Subcutaneous adipose tissue (tissue), 4 donors: ENCODE data around the gene PAM. TPM values are rescaled to one million over a fixed set of nuclear protein-coding genes. Genes with fewer than 3 reads are reported as not detected.

ENCODE experiments used
- total RNA-seq, 4 donors: library from RNA; depleted of rRNA; stranded (reverse); fragments of >200 nt; gene quantifications; one replicate each; pipeline ENCODE4 v1.1.0, GENCODE V29; 2016
- TF ChIP-seq, protein P1 (sequence below): fragments of 450-650 bp; IDR thresholded peaks from one replicate; pipeline ENCODE4 v1.5.1; 2016; ENCODE audit warnings: low read depth, mild to moderate bottlenecking, control low read depth, antibody characterized with exemption, moderate library complexity

The PAM gene
- total RNA-seq, 4 donors from 2014 or later: 142 to 289 (median 225) TPM

DNA sequence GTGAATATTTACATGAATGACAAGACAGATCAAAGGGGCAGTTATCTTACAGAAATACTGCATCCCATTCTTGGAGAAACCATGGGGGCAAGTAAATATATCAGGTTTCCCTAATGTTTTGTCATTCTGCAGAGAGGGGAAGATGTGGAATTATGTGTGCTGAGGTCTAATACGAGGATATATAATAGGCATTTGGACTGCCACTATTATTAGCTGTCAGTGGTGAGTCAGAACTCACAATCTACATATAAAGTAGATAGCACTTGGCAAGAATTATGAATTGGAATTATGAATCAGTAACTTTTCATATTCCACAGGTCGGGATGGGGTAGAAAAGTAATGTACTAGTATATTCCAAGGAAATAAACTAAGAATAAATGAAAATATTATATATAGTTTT, 243.1 kb downstream of the PAM start:
- TF ChIP-seq, protein P1, sequence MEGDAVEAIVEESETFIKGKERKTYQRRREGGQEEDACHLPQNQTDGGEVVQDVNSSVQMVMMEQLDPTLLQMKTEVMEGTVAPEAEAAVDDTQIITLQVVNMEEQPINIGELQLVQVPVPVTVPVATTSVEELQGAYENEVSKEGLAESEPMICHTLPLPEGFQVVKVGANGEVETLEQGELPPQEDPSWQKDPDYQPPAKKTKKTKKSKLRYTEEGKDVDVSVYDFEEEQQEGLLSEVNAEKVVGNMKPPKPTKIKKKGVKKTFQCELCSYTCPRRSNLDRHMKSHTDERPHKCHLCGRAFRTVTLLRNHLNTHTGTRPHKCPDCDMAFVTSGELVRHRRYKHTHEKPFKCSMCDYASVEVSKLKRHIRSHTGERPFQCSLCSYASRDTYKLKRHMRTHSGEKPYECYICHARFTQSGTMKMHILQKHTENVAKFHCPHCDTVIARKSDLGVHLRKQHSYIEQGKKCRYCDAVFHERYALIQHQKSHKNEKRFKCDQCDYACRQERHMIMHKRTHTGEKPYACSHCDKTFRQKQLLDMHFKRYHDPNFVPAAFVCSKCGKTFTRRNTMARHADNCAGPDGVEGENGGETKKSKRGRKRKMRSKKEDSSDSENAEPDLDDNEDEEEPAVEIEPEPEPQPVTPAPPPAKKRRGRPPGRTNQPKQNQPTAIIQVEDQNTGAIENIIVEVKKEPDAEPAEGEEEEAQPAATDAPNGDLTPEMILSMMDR: no peak

DNA sequence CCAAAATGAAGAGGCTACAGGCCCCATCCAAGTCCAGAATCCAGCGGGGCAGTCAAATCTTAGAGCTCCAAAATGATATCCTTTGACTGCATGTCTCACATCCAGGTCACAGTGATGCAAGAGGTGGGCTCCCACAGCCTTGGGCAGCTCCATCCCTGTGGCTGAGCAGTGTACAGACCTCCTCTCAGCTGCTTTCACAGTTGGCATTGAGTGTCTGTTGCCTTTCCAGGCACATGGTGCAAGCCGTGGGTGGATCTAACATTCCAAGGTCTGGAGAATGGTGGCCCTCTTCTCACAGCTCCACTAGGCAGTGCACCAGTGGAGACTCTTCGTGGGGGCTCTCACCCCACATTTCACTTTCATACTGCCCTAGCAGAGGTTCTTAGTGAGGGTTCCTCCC, 244.1 kb downstream of the PAM start:
- TF ChIP-seq, protein P1: no peak

DNA sequence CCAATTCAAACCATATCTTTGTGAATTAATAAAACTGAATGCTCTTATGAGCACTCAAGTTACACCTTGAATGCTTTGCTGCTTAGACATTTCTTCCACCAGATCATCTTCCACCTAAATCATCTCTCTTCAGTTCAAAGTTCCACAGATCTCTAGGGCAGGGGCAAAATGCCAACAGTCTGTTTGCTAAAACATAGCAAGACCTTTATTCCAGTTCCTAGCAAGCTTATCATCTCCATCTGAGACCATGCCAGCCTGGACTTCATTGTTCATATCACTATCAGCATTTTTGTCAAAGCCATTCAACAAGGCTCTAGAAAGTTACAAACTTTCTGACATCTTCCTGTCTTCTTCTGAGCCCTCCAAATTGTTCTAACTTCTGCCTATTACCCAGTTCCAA, 245.0 kb downstream of the PAM start:
- TF ChIP-seq, protein P1: no peak

DNA sequence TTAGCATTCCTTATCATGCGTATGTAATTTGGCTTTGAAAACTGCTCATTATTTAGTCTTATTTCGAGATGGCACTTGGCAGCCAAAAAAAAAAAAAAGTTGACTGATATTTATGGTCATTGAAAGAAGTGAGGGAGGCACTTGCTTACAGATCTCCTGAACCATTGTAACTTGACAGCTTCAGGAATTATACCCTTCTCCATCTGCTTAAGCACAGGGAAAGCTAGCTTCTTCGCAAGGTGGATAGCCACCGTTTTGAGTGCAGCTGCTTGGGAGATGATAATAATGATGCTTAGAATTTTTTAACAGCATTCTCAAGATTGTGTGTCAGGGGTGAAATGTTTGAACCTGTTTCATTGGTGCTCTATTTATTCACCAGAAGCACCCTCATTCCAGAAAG, 248.8 kb downstream of the PAM start:
- TF ChIP-seq, protein P1: no peak

DNA sequence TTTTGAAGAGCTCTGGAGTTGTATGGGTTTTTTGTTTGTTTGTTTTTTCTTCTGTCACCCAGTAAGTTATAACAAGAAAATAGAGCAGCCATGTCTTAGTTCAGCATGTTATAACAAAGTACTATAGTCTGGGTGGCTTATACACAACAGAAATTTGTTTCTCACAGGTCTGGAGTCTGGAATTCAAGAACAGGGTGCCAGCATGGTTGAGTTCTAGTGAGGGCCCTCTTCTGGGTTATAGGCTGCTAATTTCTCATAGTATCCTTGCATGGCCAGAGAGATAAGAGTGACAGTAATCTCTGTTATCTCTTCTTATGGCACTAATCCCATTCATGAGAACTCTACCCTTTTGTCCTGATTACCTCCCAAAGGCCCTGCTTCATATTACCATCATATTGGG, 250.2 kb downstream of the PAM start:
- TF ChIP-seq, protein P1: no peak

DNA sequence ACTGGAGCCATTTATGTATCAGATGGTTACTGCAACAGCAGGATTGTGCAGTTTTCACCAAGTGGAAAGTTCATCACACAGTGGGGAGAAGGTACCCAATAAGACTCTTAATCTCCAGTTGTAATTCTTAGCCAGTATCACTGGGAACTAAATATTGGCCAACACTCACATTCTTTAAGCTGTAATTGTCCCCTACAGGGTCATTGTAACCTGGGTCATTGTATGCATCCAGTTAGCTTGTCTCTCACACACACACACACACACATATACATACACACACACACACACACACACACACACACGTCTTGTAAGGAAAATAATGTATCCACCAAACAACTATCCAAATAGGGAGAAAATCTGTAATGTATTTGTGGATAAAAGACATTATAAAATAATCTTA, 251.8 kb downstream of the PAM start:
- TF ChIP-seq, protein P1: no peak

DNA sequence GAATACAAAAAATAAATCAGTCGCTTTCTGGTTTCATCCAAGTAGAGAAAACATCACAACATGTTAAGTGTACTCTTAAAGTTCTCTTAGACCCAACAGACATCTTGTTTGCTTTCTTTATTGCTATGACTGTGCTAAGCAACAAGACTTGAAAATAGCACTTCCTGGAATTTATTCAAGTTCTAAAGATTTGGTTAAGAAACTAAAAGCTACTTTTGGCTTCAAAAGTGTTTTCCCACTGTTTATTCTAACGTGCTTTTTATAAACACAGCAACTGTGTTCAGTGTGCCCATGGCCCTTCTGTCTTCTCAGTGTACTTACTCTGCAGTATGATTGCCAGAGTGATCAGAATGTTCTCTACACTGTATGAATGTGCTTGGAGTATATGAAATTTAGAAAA, 255.1 kb downstream of the PAM start:
- TF ChIP-seq, protein P1: no peak
